Measurements from ENCODE around the gene FBXL7.
A peak's percentile ranks its signal among the peaks of the same experiment; 100 is the strongest.

FBXL7 gene

GRCh38 chr5:15596936-15597335 lies 97.0 kb downstream of the FBXL7 start:
- no peak for DNase-seq
- TF ChIP-seq CTCF (IDR thresholded peaks at IDR 0.05; ENCODE audit: low read depth, low read length), result no peak
- H3K9me3 ChIP-seq (ENCODE audit: severe bottlenecking), result peaks cover 5% of the 10 kb centered on the region

GRCh38 chr5:15597804-15598203 lies 97.8 kb downstream of the FBXL7 start:
- Histone ChIP-seq H3K27ac (no peak overlapping the region), H3K27me3 (ENCODE audit: insufficient read depth, low read depth, severe bottlenecking) (no peaks in the 10 kb centered on the region), H3K9me3 (ENCODE audit: severe bottlenecking) (peaks cover 5% of the 10 kb centered on the region), H3K4me3 (ENCODE audit: low read depth, low read length) (no peak overlapping the region), H3K36me3 (no peaks in the 10 kb centered on the region)
- no peak for DNase-seq
- no peak for TF ChIP-seq CTCF (IDR thresholded peaks at IDR 0.05; ENCODE audit: low read depth, low read length)

More at GRCh38 chr5:15596936-15597335, 97.0 kb downstream of the FBXL7 start:
- H3K4me3 ChIP-seq (ENCODE audit: low read depth, low read length), result no peak overlapping the region
- H3K36me3 ChIP-seq, result no peaks in the 10 kb centered on the region
- no peaks in the 10 kb centered on the region for H3K27me3 ChIP-seq (ENCODE audit: insufficient read depth, low read depth, severe bottlenecking)
- no peak overlapping the region for H3K27ac ChIP-seq

GRCh38 chr5:15598294-15598902 lies 98.4 kb downstream of the FBXL7 start:
- Histone ChIP-seq H3K36me3 (no peaks in the 10 kb centered on the region), H3K27ac (no peak overlapping the region), H3K27me3 (ENCODE audit: insufficient read depth, low read depth, severe bottlenecking) (no peaks in the 10 kb centered on the region), H3K4me3 (ENCODE audit: low read depth, low read length) (no peak overlapping the region), H3K9me3 (ENCODE audit: severe bottlenecking) (peaks cover 5% of the 10 kb centered on the region)
- peak; percentile 45 for DNase-seq
- peak; percentile 70 for TF ChIP-seq CTCF (IDR thresholded peaks at IDR 0.05; ENCODE audit: low read depth, low read length)

- no peak for TF ChIP-seq CTCF (IDR thresholded peaks at IDR 0.05; ENCODE audit: low read depth, low read length)
Measured at GRCh38 chr5:15600035-15600434, 100.1 kb downstream of the FBXL7 start.

GRCh38 chr5:15601274-15601673 lies 101.3 kb downstream of the FBXL7 start:
- H3K27me3 ChIP-seq (ENCODE audit: insufficient read depth, low read depth, severe bottlenecking), result no peaks in the 10 kb centered on the region

More at GRCh38 chr5:15600035-15600434, 100.1 kb downstream of the FBXL7 start:
- Histone ChIP-seq H3K27ac (no peak overlapping the region), H3K36me3 (no peaks in the 10 kb centered on the region), H3K9me3 (ENCODE audit: severe bottlenecking) (peaks cover 5% of the 10 kb centered on the region), H3K27me3 (ENCODE audit: insufficient read depth, low read depth, severe bottlenecking) (no peaks in the 10 kb centered on the region), H3K4me3 (ENCODE audit: low read depth, low read length) (no peak overlapping the region)
- no peak for DNase-seq

More at GRCh38 chr5:15601274-15601673, 101.3 kb downstream of the FBXL7 start:
- no peaks in the 10 kb centered on the region for H3K36me3 ChIP-seq
- no peak for TF ChIP-seq CTCF (IDR thresholded peaks at IDR 0.05; ENCODE audit: low read depth, low read length)
- no peak overlapping the region for H3K27ac ChIP-seq
- peak; percentile 54 for DNase-seq
- peaks cover 5% of the 10 kb centered on the region for H3K9me3 ChIP-seq (ENCODE audit: severe bottlenecking)
- no peak overlapping the region for H3K4me3 ChIP-seq (ENCODE audit: low read depth, low read length)

Measured in WERI-Rb-1 (cell line).